ENCODE measurements around the gene CNIH3. TPM values are rescaled to one million over a fixed set of nuclear protein-coding genes. Genes with fewer than 3 reads are reported as not detected.

Gene CNIH3
- total and polyA plus RNA-seq, 5 donors from 2014 or later: 1.4 to 2.6 (median 1.9) TPM

DNA sequence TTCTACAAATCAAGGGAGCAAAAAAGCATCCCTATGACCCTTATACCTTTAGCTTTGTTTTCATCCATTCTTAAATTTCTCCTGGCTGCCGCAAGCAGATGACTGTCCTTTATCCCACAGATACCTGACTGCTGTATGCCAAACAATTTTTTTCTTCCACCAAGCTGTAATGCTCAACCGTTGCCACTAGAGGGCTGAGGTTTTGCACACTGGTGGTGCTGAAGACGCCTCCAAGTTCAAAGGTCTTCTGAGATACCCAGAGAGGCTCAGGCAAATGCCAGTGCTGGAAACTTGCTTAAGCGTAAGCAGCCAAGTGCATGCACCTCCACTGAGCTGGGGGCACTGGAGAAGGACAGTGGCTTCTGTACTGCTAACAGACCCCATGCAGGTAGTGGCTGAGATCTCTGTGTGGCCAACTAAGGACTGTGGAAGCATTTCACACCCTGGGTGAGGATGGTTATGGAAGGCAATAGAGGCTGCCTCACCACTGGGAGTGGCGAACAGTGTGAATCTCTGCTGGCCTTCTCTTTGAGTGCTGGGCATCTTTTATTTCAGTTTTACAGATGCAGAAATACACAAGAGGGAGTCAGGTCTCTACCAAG, 28.5 kb downstream of the CNIH3 start:
- Mint-ChIP-seq H3K36me3 (no peaks in the 10 kb centered on the region), H3K27ac (no peak overlapping the region), H3K4me3 (no peak overlapping the region), H3K27me3 (peaks cover 4% of the 10 kb centered on the region), H3K9me3 (peaks cover 0 to 1% (median 0%) of the 10 kb centered on the region in 7 donors), H3K4me1 (no peaks in the 10 kb centered on the region)
- peaks cover 2% of the 10 kb centered on the region for H3K27me3 ChIP-seq (ENCODE audit: control insufficient read depth, insufficient read depth, low read length)
- H3K9me3 ChIP-seq (ENCODE audit: control insufficient read depth in 2 of 2, low read length in 2 of 2): no peaks in the 10 kb centered on the region
- ATAC-seq (ENCODE audit: low read depth in 2 of 2) (peak; percentile 57 to 63), DNase-seq (peak; percentile 33 to 67 (median 62))
- no peaks in the 10 kb centered on the region for H3K4me1 ChIP-seq (ENCODE audit: control insufficient read depth, insufficient read depth, low read length, poor library complexity, severe bottlenecking)
- H3K4me3 ChIP-seq (ENCODE audit: low read depth, low read length): no peak overlapping the region
- H3K27ac ChIP-seq (ENCODE audit: insufficient read depth, low read length, poor library complexity, severe bottlenecking): no peak overlapping the region
- H3K36me3 ChIP-seq (ENCODE audit: control insufficient read depth, insufficient read depth, low read length): no peaks in the 10 kb centered on the region

- Mint-ChIP-seq H3K9me3 (no peaks in the 10 kb centered on the region), H3K4me1 (no peaks in the 10 kb centered on the region), H3K4me3 (no peak overlapping the region), H3K36me3 (no peaks in the 10 kb centered on the region), H3K27ac (no peak overlapping the region), H3K27me3 (peaks cover 8% of the 10 kb centered on the region)
- DNase-seq (no peak), ATAC-seq (ENCODE audit: low read depth in 2 of 2) (no peak)
- Histone ChIP-seq H3K4me3 (ENCODE audit: low read depth, low read length) (no peak overlapping the region), H3K36me3 (ENCODE audit: control insufficient read depth, insufficient read depth, low read length) (no peaks in the 10 kb centered on the region), H3K27ac (ENCODE audit: insufficient read depth, low read length, poor library complexity, severe bottlenecking) (no peak overlapping the region), H3K9me3 (ENCODE audit: control insufficient read depth in 2 of 2, low read length in 2 of 2) (no peaks in the 10 kb centered on the region), H3K4me1 (ENCODE audit: control insufficient read depth, insufficient read depth, low read length, poor library complexity, severe bottlenecking) (no peaks in the 10 kb centered on the region), H3K27me3 (ENCODE audit: control insufficient read depth, insufficient read depth, low read length) (peaks cover 3% of the 10 kb centered on the region)
These were observed 31.3 kb downstream of the CNIH3 start for GRCh38 chr1:224647449-224647848.

GRCh38 chr1:224650290-224650689, 34.2 kb downstream of the CNIH3 start:
- Mint-ChIP-seq H3K27me3 (peaks cover 19% of the 10 kb centered on the region), H3K9me3 (no peaks in the 10 kb centered on the region), H3K27ac (no peak overlapping the region), H3K4me1 (no peaks in the 10 kb centered on the region), H3K4me3 (no peak overlapping the region), H3K36me3 (no peaks in the 10 kb centered on the region)
- Histone ChIP-seq H3K9me3 (ENCODE audit: control insufficient read depth in 2 of 2, low read length in 2 of 2) (no peaks in the 10 kb centered on the region), H3K36me3 (ENCODE audit: control insufficient read depth, insufficient read depth, low read length) (no peaks in the 10 kb centered on the region), H3K4me3 (ENCODE audit: low read depth, low read length) (no peak overlapping the region), H3K27me3 (ENCODE audit: control insufficient read depth, insufficient read depth, low read length) (peaks cover 3% of the 10 kb centered on the region), H3K4me1 (ENCODE audit: control insufficient read depth, insufficient read depth, low read length, poor library complexity, severe bottlenecking) (no peaks in the 10 kb centered on the region), H3K27ac (ENCODE audit: insufficient read depth, low read length, poor library complexity, severe bottlenecking) (no peak overlapping the region)
- DNase-seq (no peak), ATAC-seq (ENCODE audit: low read depth in 2 of 2) (no peak)

- Mint-ChIP-seq H3K27ac (no peak overlapping the region), H3K9me3 (no peaks in the 10 kb centered on the region), H3K27me3 (peaks cover 21% of the 10 kb centered on the region), H3K4me3 (no peak overlapping the region), H3K36me3 (no peaks in the 10 kb centered on the region), H3K4me1 (no peaks in the 10 kb centered on the region)
- no peak overlapping the region for H3K4me3 ChIP-seq (ENCODE audit: low read depth, low read length)
- no peak overlapping the region for H3K27ac ChIP-seq (ENCODE audit: insufficient read depth, low read length, poor library complexity, severe bottlenecking)
- ATAC-seq (ENCODE audit: low read depth in 2 of 2) (no peak), DNase-seq (no peak)
- H3K36me3 ChIP-seq (ENCODE audit: control insufficient read depth, insufficient read depth, low read length): no peaks in the 10 kb centered on the region
- no peaks in the 10 kb centered on the region for H3K4me1 ChIP-seq (ENCODE audit: control insufficient read depth, insufficient read depth, low read length, poor library complexity, severe bottlenecking)
- H3K9me3 ChIP-seq (ENCODE audit: control insufficient read depth in 2 of 2, low read length in 2 of 2): no peaks in the 10 kb centered on the region
- peaks cover 3% of the 10 kb centered on the region for H3K27me3 ChIP-seq (ENCODE audit: control insufficient read depth, insufficient read depth, low read length)
These were observed 35.1 kb downstream of the CNIH3 start for GRCh38 chr1:224651188-224651587.

DNA sequence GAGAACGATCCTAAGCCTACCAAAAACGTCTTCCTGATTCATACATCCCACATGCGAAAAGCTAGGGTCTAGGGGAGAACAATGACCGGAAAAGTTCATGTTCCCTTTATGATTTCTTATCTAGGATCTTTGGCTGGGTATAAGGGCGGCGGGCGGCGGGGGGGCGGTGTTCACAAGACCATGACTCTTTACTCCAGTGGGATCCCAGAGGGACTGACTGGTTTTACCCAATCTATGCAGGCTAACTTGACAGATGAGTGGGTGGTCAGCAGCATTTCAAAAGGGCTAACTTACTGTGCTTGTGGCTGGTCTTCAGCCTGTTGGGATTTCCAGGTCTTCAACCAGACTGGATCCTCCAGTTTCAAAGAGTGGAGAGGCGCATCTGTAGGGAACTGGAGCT, 40.3 kb downstream of the CNIH3 start:
- Histone ChIP-seq H3K36me3 (ENCODE audit: control insufficient read depth, insufficient read depth, low read length) (no peaks in the 10 kb centered on the region), H3K9me3 (ENCODE audit: control insufficient read depth in 2 of 2, low read length in 2 of 2) (no peaks in the 10 kb centered on the region), H3K4me1 (ENCODE audit: control insufficient read depth, insufficient read depth, low read length, poor library complexity, severe bottlenecking) (no peaks in the 10 kb centered on the region), H3K4me3 (ENCODE audit: low read depth, low read length) (no peak overlapping the region), H3K27me3 (ENCODE audit: control insufficient read depth, insufficient read depth, low read length) (peaks cover 8% of the 10 kb centered on the region), H3K27ac (ENCODE audit: insufficient read depth, low read length, poor library complexity, severe bottlenecking) (no peak overlapping the region)
- ATAC-seq (ENCODE audit: low read depth in 2 of 2): no peak
- H3K4me3 Mint-ChIP-seq: no peak overlapping the region
- H3K27ac Mint-ChIP-seq: no peak overlapping the region
- H3K9me3 Mint-ChIP-seq: peaks cover 0 to 1% (median 0%) of the 10 kb centered on the region in 7 donors
- H3K27me3 Mint-ChIP-seq: peaks cover 32% of the 10 kb centered on the region
- no peaks in the 10 kb centered on the region for H3K36me3 Mint-ChIP-seq
- no peak for DNase-seq
- no peaks in the 10 kb centered on the region for H3K4me1 Mint-ChIP-seq

DNA sequence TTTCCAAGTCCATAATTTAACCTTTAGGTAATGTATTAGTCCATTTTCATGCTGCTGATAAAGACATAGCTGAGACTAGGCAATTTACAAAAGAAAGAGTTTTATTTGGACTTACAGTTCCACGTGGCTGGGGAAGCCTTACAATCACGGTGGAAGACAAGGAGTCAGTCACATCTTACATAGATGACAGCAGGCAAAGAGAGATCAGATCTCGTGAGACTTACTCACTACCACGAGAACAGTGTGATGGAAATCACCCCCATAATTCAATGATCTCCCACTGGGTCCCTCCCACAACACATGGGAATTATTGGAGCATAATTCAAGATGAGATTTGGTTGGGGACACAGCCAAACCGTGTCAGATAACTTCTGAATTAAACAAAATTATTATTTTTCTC, 44.0 kb downstream of the CNIH3 start:
- ATAC-seq (ENCODE audit: low read depth in 2 of 2) (no peak), DNase-seq (no peak)
- H3K36me3 Mint-ChIP-seq: no peaks in the 10 kb centered on the region
- H3K27ac ChIP-seq (ENCODE audit: insufficient read depth, low read length, poor library complexity, severe bottlenecking): no peak overlapping the region
- no peaks in the 10 kb centered on the region for H3K9me3 ChIP-seq (ENCODE audit: control insufficient read depth in 2 of 2, low read length in 2 of 2)
- H3K4me3 Mint-ChIP-seq: no peak overlapping the region
- peaks cover 0 to 1% (median 0%) of the 10 kb centered on the region in 7 donors for H3K9me3 Mint-ChIP-seq
- no peaks in the 10 kb centered on the region for H3K36me3 ChIP-seq (ENCODE audit: control insufficient read depth, insufficient read depth, low read length)
- no peak overlapping the region for H3K4me3 ChIP-seq (ENCODE audit: low read depth, low read length)
- no peaks in the 10 kb centered on the region for H3K4me1 ChIP-seq (ENCODE audit: control insufficient read depth, insufficient read depth, low read length, poor library complexity, severe bottlenecking)
- no peaks in the 10 kb centered on the region for H3K4me1 Mint-ChIP-seq
- H3K27me3 ChIP-seq (ENCODE audit: control insufficient read depth, insufficient read depth, low read length): peaks cover 8% of the 10 kb centered on the region
- H3K27me3 Mint-ChIP-seq: peaks cover 32% of the 10 kb centered on the region
- no peak overlapping the region for H3K27ac Mint-ChIP-seq

DNA sequence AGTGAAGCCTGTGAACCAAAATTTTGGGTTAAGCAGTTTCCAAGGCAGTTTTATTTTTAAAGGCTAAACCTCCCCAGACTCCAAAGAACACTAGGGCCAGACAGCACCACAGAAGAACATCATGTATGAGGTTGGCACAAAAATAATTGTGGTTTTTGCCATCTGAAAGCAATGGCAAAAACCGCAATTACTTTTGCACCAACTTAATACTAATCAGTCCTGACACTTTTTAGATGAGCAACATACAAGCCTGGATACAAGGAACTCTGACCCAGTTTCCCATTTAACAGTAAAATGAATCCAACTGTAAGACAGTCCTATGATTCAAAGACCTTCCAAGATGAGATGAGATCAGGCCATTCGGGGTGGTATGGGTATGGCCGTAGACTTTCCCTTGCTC, 46.8 kb downstream of the CNIH3 start:
- H3K27ac Mint-ChIP-seq: no peak overlapping the region
- H3K27me3 ChIP-seq (ENCODE audit: control insufficient read depth, insufficient read depth, low read length): peaks cover 6% of the 10 kb centered on the region
- peaks cover 0 to 1% (median 0%) of the 10 kb centered on the region in 7 donors for H3K9me3 Mint-ChIP-seq
- no peak overlapping the region for H3K4me3 ChIP-seq (ENCODE audit: low read depth, low read length)
- H3K27ac ChIP-seq (ENCODE audit: insufficient read depth, low read length, poor library complexity, severe bottlenecking): no peak overlapping the region
- H3K36me3 ChIP-seq (ENCODE audit: control insufficient read depth, insufficient read depth, low read length): no peaks in the 10 kb centered on the region
- no peak overlapping the region for H3K4me3 Mint-ChIP-seq
- no peaks in the 10 kb centered on the region for H3K4me1 ChIP-seq (ENCODE audit: control insufficient read depth, insufficient read depth, low read length, poor library complexity, severe bottlenecking)
- H3K4me1 Mint-ChIP-seq: no peaks in the 10 kb centered on the region
- no peaks in the 10 kb centered on the region for H3K36me3 Mint-ChIP-seq
- DNase-seq (no peak), ATAC-seq (ENCODE audit: low read depth in 2 of 2) (no peak)
- H3K27me3 Mint-ChIP-seq: peaks cover 24% of the 10 kb centered on the region
- H3K9me3 ChIP-seq (ENCODE audit: control insufficient read depth in 2 of 2, low read length in 2 of 2): no peaks in the 10 kb centered on the region

GRCh38 chr1:224665016-224665415, 48.9 kb downstream of the CNIH3 start:
- no peaks in the 10 kb centered on the region for H3K4me1 Mint-ChIP-seq
- H3K27ac Mint-ChIP-seq: no peak overlapping the region
- H3K4me3 Mint-ChIP-seq: no peak overlapping the region
- Histone ChIP-seq H3K36me3 (ENCODE audit: control insufficient read depth, insufficient read depth, low read length) (no peaks in the 10 kb centered on the region), H3K27ac (ENCODE audit: insufficient read depth, low read length, poor library complexity, severe bottlenecking) (no peak overlapping the region), H3K4me1 (ENCODE audit: control insufficient read depth, insufficient read depth, low read length, poor library complexity, severe bottlenecking) (no peaks in the 10 kb centered on the region), H3K9me3 (ENCODE audit: control insufficient read depth in 2 of 2, low read length in 2 of 2) (no peaks in the 10 kb centered on the region), H3K4me3 (ENCODE audit: low read depth, low read length) (no peak overlapping the region), H3K27me3 (ENCODE audit: control insufficient read depth, insufficient read depth, low read length) (peaks cover 4% of the 10 kb centered on the region)
- DNase-seq (no peak), ATAC-seq (ENCODE audit: low read depth in 2 of 2) (no peak)
- H3K36me3 Mint-ChIP-seq: no peaks in the 10 kb centered on the region
- no peaks in the 10 kb centered on the region for H3K9me3 Mint-ChIP-seq
- H3K27me3 Mint-ChIP-seq: peaks cover 13% of the 10 kb centered on the region
